ENCODE measurements around the gene SMIM36.
"Not testable (repeated sequence)": the region's sequence is repeated elsewhere in the genome, so short reads cannot be mapped to it uniquely, and the experiment has no call there.

Gene SMIM36

DNA sequence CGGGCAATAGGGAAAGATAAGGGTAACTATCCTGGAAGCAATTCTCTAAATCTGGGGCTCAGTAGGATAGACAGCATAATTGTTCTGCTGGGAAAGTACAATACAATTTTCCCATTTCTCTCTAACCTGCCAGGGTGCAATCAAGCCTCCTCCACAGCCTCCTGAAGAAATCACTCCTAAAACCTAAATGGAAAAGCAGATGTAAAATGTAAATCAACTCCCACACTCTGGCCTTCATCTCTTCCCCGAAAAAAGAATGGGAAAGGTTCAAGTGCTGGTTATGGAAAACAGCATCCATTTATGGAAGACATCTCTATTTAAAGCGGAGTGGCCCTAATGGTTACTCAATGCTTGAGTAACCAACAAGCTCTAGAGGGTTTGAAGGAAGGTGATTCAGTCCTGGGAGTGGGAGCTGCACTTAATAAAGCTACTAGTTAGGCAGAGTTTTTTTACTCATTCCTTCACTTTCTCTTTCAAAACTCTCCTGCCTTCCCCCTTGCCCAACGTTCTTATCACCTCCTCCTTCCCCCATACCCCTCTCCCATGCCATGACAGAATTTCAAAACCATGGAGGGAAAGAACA, 94.7 kb downstream of the SMIM36 start:
- no peak for DNase-seq (ENCODE audit: low read depth in 2 of 2)

DNA sequence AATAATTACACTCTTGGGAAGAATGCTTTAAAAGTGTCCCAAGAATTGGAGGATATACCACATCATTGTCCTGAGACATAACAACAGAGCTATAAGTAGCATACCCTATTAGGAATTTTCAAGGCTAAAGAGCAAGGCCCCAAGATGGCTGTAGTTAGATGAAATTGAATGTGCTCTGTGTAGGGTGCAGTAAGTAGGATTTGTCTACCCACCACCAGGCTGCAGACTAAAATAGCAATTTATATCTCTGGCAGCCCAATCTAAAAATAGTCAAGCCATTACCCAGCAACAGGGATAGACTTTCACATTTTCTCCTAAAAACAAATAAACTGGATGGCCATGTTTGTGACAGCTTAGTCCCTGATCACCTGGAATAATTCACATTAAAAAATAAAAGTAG, 95.3 kb downstream of the SMIM36 start:
- DNase-seq (ENCODE audit: low read depth in 2 of 2), result no peak

DNA sequence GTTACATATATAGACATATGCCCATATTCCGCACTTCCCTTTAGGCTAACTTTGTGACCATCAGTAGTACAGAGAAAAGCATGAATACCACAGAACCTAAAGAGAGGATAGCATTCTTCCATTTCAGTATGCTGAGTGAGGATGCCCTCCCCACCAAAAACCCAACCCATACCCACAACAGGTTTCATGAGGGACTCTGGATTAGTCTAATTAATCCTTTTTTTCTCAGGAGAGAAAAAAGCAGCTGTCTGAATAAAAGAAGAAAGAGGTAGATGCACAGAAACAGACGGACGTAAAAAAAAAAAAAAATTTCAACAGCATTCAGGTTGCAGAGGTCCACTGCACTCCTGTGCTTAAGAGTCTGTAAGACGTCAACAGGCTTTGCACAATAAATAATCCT, 96.3 kb downstream of the SMIM36 start:
- no peak for DNase-seq (ENCODE audit: low read depth in 2 of 2)

DNA sequence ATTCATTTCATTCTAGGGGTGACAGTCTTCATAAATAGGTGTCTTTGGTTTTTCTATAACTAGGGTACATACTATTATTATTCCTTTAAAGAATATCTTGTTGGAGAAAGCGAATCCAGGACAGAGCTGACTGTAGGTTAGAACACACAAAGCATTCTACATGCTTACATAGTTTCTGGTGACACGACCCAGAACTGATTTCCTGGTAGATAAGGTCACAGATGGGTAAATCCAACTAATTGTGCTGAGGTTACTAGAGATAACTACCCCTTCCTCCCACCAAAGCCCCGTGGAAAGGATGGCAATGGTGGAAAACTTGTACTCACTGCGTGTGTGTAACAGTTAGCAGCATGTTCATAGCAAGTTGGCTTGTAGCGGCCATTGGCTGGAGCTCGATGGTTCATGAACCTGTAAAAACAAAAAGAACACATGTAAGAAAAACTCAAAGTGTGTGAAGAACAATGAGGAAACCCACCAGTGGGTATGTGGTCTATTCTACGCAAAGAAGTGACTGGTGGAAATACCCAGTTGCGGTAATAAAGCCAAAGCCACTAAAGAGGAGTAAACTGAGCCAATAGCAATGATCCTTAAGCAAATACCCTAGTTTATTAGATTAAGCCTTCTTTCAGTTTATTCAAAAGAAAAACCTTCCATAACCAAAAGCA, 97.3 kb downstream of the SMIM36 start:
- DNase-seq (ENCODE audit: low read depth in 2 of 2), result no peak

DNA sequence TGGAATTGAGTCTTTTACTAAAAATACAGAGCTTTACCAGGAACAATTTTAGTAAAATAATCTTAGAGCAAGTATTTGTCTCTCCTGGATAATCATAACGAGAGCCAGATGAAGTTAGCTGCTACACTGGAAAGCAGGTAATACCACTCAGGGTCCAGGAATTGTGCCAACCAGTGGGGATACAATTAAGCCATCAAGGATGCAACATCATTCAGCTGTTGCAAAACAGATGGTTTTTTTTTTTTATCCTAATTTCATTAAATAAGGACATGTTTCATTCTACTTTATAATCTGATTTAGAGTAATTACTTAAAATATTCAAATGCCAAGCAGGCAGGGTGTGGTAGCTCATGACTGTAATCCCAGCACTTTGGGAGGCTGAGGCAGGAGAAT, 99.8 kb downstream of the SMIM36 start:
- DNase-seq (ENCODE audit: low read depth in 2 of 2), result no peak

DNA sequence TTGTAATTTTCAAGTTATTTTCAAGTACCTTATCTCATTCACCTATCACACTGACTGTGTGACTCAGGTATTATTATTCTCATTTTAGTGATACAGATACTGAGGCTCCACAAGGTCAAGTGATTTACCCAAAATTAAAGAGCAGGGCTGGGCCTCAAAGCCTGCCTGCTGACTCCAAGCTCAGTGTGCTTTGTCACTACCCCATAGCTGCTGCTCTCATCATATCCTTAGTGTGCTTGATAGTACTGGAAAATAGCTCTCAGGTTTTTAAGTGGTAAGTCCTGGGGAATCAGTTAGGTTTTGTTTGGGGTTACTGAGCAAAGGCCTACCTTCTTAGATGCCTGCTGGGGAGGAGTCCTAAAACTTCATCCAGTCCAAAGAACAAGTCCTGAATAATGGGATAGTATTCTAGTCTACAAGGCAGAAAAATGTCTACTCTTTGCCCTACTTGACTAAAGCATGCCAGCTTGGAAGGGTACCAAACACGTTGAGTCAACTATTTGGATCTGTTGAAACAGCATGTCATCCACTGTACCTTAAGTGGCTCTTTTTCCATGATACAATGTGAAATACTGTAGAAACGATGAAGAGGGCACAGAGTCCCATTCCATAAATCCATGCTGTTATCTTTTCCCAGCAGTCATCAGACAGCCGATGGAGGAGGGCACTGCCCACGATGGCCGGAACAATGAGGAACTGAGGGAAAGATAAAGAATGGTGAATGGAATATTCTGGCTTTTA, 100.4 kb downstream of the SMIM36 start:
- no peak for DNase-seq (ENCODE audit: low read depth in 2 of 2)

DNA sequence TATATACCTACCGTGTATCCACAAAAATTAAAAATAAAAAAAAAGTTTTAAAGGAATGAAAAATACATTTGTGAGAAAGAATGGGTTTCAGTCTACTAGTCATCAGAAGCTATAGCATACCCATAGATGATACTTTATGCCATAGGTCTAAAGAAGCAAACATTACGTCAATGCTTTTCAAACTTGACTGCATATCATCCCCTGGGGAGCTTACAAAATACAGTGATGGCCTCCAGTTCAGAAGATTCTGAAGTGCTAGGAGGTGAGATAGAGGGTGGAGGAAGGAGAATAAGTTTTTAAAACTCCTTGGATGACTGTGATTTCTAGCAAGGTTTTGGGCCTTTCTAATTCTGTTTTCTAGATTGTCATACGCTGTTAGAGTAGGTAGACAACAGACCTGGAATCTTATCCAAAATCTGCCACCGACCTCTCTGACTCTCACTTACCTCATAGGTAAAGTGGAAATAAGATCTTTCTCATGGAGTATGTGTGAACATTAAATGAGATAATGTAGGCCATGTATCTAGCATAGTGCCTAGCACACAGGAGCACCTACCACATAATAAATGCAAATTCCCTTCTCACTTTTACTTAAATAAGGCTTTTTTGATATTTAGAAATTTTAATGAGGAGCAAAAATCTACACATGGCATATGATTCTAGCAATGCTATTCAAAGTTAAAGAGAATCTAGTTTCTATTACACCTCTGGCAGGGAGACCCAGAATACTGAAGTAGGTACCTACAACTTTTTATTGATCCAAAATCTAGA, 102.0 kb downstream of the SMIM36 start:
- no peak for DNase-seq (ENCODE audit: low read depth in 2 of 2)

DNA sequence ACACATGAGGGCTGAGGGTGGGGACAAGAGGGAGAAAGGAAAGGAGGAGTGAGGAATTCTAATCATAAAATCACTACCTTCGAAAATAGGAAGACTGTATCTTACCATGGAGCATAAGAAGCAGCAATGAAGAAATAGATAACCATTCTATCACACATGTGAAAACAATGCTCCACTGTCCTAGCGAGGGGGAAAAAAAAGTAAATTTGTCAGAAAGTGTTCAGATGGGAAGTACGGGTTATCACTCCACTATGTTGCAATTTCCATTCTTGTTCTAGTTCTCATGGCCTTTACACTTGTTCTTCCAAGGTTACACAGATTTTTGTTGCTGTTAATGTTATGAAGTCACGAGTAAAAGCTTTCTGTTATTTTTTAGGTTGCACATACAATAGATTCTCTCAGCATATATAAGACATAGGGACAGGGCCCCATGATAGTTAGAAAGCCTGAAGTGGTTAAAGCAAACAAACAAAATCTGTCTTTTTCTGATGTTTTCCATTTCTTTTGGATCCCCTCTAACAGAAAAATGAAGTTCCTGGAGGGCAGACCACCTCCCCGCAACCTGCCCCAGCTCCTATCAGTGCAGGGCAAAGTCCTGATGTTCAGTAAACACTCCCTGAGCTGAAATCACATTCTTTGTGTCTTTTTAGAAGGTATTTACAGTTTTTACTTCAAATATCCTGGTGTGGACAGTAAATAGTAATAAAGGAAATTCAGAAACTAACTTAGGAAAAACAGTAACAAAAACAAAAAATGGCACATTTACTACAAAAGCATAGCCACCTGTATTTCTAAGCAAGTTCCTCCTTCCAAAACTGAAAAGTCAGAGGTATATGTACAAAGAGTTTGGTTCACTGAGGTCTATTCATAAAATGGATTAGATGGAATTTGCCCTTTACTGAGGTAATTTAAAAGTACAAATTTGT, 103.3 kb downstream of the SMIM36 start:
- DNase-seq (ENCODE audit: low read depth in 2 of 2), result no peak

DNA sequence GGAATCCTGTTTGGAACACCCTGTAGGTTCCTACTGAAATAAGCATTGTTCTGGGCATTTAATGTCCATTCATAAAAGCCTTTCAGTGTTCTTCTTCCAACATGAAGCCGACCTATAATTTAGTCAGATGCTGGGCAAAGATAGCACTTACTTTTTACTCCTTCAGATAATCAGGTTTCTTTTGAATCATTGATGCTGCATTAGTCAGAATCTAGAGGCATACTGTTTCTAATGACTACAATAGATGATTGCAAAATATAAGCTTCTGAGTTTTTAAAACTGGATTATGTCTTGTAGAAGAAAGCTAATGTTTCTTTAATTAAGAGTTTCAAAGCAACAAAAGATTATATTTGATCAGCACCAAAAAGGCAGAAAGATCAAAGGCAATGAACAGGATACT, 105.7 kb downstream of the SMIM36 start:
- DNase-seq (ENCODE audit: low read depth in 2 of 2), result no peak

DNA sequence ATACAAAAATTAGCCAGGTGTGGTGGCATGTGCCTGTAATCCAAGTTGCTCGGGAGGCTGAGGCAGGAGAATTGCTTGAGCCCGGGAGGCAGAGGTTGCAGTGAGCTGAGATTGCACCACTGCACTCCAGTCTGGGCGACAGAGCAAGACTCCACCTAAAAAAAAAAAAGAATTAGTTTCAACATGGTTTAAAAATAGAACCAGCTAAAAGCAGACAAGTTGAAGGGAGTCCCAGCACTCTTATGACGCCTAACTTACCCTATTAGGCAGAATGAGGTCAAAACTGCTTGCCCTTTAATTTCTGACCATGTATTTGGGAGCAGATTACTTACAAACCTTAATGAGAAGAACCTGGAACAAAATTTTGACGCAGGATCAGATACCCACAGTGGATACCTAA, 107.1 kb downstream of the SMIM36 start:
- not testable (repeated sequence) for DNase-seq (ENCODE audit: low read depth in 2 of 2)

DNA sequence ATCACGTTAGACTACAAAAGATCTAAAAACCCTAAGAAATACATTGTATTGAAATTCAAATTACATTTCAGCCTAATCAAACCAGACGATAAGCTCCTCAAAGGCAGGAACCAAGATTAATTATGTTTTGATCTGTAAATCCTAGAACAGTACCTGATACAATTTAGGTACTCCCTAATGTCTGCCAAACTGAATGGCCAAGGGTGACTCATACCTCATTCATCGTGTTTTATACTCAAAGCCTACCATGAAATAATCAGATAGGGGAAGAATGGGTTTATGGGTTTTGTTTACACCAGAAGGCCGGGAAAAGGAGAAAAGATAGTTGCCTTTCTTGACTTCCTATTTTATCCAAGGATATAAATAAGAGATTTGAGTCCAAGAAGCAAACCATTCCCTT, 108.9 kb downstream of the SMIM36 start:
- DNase-seq (ENCODE audit: low read depth in 2 of 2), result no peak
